ENCODE results near the gene CHMP6.

CHMP6 gene

DNA sequence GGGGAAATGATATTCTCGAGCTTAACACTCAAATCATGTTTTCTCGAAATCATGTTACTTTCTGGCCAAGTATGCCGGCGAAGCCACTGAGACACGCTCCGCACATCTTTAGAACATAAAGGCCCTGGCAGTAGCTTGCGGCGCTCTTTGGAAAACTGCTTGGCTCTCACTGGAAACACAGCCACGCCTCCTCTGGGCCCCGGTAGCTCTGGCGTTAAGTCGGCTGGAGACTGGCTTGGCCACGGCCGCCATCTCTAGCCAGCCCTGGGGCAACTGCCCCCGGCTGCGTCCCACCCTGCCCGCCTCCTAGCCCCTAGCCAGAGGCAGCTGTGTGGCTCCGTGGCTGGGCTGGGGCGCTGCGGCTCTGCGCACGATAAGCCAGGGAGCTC, 34.1 kb downstream of the CHMP6 start:
- TF ChIP-seq EZH2phosphoT487 (IDR thresholded peaks at IDR 0.05; ENCODE audit: borderline replicate concordance), result no peak
- Histone ChIP-seq H3K9ac (ENCODE audit: low read depth, low read length, poor library complexity, severe bottlenecking) (no peak overlapping the region), H3K36me3 (ENCODE audit: insufficient read depth, low read length) (no peaks in the 10 kb centered on the region), H2AFZ (ENCODE audit: low read length) (no peak overlapping the region), H3K79me2 (ENCODE audit: insufficient read depth, low read length) (no peaks in the 10 kb centered on the region), H3F3A (ENCODE audit: low read depth) (no peaks in the 10 kb centered on the region), H3K9me3 (ENCODE audit: insufficient read depth, low read depth, low read length) (no peaks in the 10 kb centered on the region), H4K20me1 (ENCODE audit: insufficient read depth, low read length, poor library complexity, severe bottlenecking) (no peaks in the 10 kb centered on the region), H3K27me3 (ENCODE audit: insufficient read depth, low read length, poor library complexity, severe bottlenecking) (no peaks in the 10 kb centered on the region), H3K4me2 (ENCODE audit: low read depth, low read length, poor library complexity, severe bottlenecking) (no peak overlapping the region), H3K4me1 (ENCODE audit: insufficient read depth, low read length, poor library complexity, severe bottlenecking) (no peaks in the 10 kb centered on the region), H3K9me2 (replicated peaks; ENCODE audit: low read depth, low read length) (no peaks in the 10 kb centered on the region), H3K4me3 (ENCODE audit: low read length, poor library complexity, severe bottlenecking) (no peak overlapping the region)

DNA sequence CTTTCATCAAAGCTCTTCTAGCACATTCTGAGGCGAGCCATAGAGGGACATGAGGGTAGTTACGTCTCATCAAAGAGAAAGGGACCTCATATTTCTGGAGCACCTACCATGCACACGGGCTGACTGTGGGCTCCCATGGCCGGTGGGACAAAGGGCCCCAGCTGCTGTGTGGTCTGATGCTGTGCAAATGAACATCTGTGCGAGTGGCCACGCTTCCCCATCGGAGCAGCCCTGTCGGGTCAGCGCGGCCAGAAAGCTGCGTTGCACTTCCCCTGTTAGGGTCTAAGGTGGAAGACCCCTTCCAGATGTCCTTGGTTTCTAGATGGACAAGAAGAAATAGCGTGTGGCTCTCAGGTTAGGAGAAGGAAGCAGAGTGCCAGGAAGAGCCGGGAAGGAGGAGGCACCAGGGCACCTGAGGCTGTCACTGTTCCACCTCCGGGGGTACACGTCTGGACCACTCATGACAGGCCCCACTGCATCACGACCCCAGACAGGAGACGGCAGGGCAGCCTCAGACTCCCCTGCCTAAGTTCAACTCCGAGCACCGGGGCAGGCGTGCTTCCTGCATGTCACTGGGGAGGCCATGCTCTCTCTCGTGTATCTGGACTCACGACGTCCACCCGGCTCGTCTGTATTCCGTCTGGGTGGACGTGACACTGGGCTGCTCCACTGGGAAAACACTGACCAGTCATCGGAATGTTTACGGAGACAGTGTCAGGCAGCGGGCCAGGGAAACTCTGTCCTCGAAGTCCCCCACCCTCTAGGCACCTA, 34.8 kb downstream of the CHMP6 start:
- Histone ChIP-seq H3K36me3 (ENCODE audit: insufficient read depth, low read length) (no peaks in the 10 kb centered on the region), H2AFZ (ENCODE audit: low read length) (no peak overlapping the region), H3K4me1 (ENCODE audit: insufficient read depth, low read length, poor library complexity, severe bottlenecking) (no peaks in the 10 kb centered on the region), H3K79me2 (ENCODE audit: insufficient read depth, low read length) (no peaks in the 10 kb centered on the region), H3K4me2 (ENCODE audit: low read depth, low read length, poor library complexity, severe bottlenecking) (no peak overlapping the region), H4K20me1 (ENCODE audit: insufficient read depth, low read length, poor library complexity, severe bottlenecking) (no peaks in the 10 kb centered on the region), H3K4me3 (ENCODE audit: low read length, poor library complexity, severe bottlenecking) (no peak overlapping the region), H3K9me3 (ENCODE audit: insufficient read depth, low read depth, low read length) (no peaks in the 10 kb centered on the region), H3K27me3 (ENCODE audit: insufficient read depth, low read length, poor library complexity, severe bottlenecking) (no peaks in the 10 kb centered on the region), H3F3A (ENCODE audit: low read depth) (no peaks in the 10 kb centered on the region), H3K9me2 (replicated peaks; ENCODE audit: low read depth, low read length) (no peaks in the 10 kb centered on the region), H3K9ac (ENCODE audit: low read depth, low read length, poor library complexity, severe bottlenecking) (no peak overlapping the region)
- TF ChIP-seq EZH2phosphoT487 (IDR thresholded peaks at IDR 0.05; ENCODE audit: borderline replicate concordance), result no peak
- TF ChIP-seq, protein P1, sequence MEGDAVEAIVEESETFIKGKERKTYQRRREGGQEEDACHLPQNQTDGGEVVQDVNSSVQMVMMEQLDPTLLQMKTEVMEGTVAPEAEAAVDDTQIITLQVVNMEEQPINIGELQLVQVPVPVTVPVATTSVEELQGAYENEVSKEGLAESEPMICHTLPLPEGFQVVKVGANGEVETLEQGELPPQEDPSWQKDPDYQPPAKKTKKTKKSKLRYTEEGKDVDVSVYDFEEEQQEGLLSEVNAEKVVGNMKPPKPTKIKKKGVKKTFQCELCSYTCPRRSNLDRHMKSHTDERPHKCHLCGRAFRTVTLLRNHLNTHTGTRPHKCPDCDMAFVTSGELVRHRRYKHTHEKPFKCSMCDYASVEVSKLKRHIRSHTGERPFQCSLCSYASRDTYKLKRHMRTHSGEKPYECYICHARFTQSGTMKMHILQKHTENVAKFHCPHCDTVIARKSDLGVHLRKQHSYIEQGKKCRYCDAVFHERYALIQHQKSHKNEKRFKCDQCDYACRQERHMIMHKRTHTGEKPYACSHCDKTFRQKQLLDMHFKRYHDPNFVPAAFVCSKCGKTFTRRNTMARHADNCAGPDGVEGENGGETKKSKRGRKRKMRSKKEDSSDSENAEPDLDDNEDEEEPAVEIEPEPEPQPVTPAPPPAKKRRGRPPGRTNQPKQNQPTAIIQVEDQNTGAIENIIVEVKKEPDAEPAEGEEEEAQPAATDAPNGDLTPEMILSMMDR (conservative IDR thresholded peaks at IDR 0.05; ENCODE audit: low read length), result no peak

DNA sequence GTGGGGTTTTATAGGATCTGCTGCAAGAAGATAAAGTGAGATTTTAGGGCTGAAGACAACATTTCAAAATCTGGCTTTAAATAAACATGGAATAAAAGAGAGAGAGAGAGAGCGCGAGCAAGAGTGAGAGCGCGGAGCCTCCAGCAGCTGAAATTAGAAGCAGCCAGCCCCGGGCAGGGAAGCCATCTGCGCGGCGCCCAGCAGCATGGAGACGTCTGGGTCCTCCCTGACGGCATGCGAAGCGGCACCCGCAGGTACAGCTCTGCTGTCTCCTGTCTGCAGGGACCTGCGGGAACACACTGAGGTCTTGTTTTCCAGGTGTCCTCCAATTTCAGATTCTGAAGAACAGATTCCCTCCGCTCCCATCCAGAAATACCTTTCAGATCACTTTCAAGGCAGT, 35.4 kb downstream of the CHMP6 start:
- H3K4me2 ChIP-seq (ENCODE audit: low read depth, low read length, poor library complexity, severe bottlenecking), result no peak overlapping the region
- no peaks in the 10 kb centered on the region for H3K4me1 ChIP-seq (ENCODE audit: insufficient read depth, low read length, poor library complexity, severe bottlenecking)
- TF ChIP-seq, protein P1 (conservative IDR thresholded peaks at IDR 0.05; ENCODE audit: low read length), result no peak
- TF ChIP-seq EZH2phosphoT487 (IDR thresholded peaks at IDR 0.05; ENCODE audit: borderline replicate concordance), result no peak
- H3K79me2 ChIP-seq (ENCODE audit: insufficient read depth, low read length), result no peaks in the 10 kb centered on the region
- H3F3A ChIP-seq (ENCODE audit: low read depth), result no peaks in the 10 kb centered on the region
- no peaks in the 10 kb centered on the region for H3K27me3 ChIP-seq (ENCODE audit: insufficient read depth, low read length, poor library complexity, severe bottlenecking)
- no peak overlapping the region for H3K9ac ChIP-seq (ENCODE audit: low read depth, low read length, poor library complexity, severe bottlenecking)
- no peak overlapping the region for H3K4me3 ChIP-seq (ENCODE audit: low read length, poor library complexity, severe bottlenecking)
- no peaks in the 10 kb centered on the region for H3K36me3 ChIP-seq (ENCODE audit: insufficient read depth, low read length)
- no peaks in the 10 kb centered on the region for H3K9me3 ChIP-seq (ENCODE audit: insufficient read depth, low read depth, low read length)
- H2AFZ ChIP-seq (ENCODE audit: low read length), result no peak overlapping the region
- H4K20me1 ChIP-seq (ENCODE audit: insufficient read depth, low read length, poor library complexity, severe bottlenecking), result no peaks in the 10 kb centered on the region
- H3K9me2 ChIP-seq (replicated peaks; ENCODE audit: low read depth, low read length), result no peaks in the 10 kb centered on the region
